Left cardiac atrium (tissue), 4 donors: ENCODE results near the gene RMI2. TPM values are rescaled to one million over a fixed set of nuclear protein-coding genes. Genes with fewer than 3 reads are reported as not detected.

Experiments
- ATAC-seq, 2 donors: fragments of 200-7000 bp; cut with Tn5 transposase; one replicate each; pipeline ENCODE4 v1.9.1; 2020; ENCODE audit warnings: mild to moderate bottlenecking in 2 of 2, moderate library complexity in 2 of 2
- DNase-seq: peaks from one replicate; pipeline ENCODE4 v3.0.0-alpha.2; 2020
- intact Hi-C, 2 donors: fragments of 100-400 bp; cut with DNase I; formaldehyde crosslinking; loops; one replicate each; pipeline versions ENCODE4 v1.14.1 to v1.15.1; 2022 to 2023
- total RNA-seq, 2 donors: library from RNA; stranded (reverse); fragmentation: NEBNext Ultra II Directional; extraction: Animal tissue kit (Norgen Biotek cat#: 25700); gene quantifications; one replicate each; pipeline ENCODE4 v1.2.1, GENCODE V29; 2021
- donor health status: DM: no; HTN: yes; CAD: no.
- donor health status: DM: no; HTN: yes; CAD: no; lungs with severe emphysema.
- donor health status: DM: yes; HTN: yes; CAD: no.
- donor health status: Dilated cardiomyopathy.

Gene RMI2
- total RNA-seq, 2 donors from 2014 or later = 0.60 to 2.4 TPM

DNA sequence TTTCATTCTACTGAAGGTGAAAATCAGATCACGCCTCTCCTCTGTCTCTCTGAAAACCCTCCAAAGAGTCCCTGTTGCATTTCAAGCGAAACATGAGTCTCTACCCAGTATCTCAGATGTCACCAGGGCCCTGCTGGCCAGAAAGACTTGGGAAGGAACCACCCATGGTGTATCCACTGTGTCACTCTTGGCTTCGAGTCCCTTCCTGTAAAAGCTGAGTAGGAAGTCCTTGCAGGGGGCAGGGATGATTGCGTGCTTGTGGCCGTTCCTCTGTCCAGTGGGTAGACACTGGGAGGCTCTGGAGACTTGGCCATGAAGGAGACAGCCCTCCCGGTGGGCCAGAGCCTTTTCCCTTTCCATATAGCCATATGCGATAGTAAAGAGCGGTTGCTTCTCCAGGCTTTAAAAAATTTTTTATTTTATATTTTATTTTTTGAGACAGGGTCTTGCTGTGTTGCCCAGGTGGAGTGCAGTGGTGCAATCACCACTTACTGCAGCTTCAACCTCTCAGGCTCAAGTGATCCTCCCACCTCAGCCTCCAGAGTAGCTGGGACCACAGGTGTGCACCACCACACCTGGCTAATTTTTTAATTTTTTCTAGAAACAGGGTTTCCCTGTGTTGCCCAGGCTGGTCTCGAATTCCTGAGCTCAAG lies 19.0 kb upstream of the RMI2 start:
- intact Hi-C loops = no loop called here
- ATAC-seq (no peak), DNase-seq (no peak)

DNA sequence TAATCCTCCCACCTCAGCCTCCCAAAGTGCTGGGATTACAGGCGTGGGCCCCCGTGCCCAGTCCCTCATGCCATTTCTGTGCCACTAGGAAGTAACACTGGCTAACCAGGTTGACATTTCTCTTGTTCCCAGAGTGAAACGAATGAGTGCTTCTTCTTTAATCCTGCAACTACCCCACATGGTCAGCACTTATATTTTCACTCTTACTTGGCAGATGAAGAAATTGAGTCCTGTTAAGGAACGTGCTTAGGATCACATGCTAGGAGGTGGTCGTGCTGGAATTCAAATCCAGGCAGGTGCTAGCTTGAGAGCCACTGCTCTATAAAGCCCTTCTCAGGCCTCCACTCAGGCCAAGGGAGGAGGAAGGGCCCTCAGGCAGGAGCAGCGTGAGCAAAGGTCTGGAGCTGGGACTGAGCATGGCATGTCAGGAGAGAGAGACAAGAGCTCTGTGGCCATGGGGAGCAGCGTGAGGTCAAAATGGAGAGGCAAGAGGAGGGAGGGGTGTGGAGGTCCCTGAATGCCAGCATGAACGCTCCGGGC lies 18.5 kb upstream of the RMI2 start:
- no peak for DNase-seq
- intact Hi-C loops = no loop called here
- ATAC-seq = no peak

DNA sequence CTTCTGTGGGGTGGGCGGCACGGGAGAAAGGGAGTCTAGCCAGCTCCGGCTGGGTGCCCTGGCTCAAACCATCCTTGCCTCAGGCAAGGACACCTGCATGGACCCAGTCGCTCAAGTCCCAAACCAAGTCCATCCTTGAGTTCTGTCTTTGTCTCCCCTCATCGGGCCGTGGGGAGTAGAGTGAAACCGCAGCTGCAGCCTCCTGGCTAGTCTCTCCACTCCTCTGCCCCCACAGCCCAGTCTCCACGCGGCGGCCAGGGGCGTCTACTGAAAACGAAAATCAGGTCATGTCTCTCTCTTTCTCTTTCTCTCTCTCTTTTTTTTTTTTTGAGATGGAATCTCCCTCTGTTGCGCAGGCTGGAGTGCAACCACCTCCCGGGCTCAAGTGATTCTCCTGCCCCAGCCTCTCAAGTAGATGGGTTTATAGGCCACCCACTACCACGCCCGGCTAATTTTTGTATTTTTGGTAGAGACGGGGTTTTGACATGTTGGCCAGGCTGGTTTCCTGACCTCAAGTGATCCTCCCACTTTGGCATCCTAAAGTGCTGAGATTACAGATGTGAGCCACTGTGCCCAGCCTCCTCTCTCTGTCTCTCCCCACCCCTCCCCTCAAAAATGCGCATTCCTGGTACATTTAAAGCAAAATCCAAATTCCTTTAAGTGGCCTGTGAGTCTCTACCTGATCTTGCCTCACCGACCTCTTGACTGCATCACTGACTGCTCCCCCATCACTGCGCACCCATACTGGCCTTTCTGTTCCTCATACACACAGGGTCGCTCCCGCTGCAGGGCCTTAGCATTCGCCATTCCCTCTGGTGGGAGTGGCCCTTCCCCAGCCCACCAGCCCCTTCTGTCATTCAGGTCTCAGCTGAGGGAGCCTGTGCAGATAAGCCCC lies 17.7 kb upstream of the RMI2 start:
- peak in 1 of 2 donors; percentile 60 for ATAC-seq
- intact Hi-C loops = no loop called here
- no peak for DNase-seq

DNA sequence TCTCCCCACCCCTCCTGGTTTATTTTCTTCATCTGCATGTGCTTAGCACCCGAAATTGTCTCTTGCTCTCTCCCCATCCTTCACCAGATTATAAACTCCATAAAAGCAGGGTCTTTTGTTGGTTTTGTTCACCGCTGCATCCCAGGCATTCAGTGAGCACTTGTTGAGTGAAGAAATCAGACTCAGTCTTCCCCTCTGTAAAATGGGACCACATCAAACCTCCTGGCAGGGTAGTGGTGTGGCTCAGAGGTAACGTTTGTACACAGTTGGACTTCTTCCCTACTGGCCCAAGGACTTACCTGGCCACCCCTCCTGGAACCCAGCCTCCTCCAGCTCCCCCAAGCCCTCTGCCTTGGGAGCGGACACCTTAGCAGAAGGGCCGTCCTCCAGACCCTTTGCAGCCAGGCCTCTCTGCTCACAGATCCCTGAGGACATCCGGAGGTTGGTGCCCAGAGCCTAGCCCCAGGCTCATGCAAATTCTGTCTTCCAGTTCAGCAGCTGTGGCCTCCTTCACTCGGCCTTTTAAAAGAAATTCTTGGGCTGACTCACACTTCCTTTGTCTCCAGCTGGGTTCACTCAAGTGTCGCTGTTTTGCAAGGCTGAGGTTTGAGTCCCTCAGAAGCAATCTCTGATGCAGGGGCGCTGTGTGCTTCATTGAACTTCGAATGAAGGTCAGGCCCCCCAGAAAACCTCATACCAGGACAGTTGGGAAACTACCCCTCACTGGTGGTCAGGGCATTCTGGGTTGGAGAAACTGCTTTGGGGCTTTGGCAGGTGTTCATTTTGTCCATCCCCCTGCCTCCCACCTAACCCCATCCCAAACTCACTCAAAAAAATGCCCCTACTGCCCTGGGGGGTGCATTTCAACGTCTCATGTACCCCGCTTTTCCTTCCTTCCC lies 16.8 kb upstream of the RMI2 start:
- intact Hi-C loops = no loop called here
- ATAC-seq (peak; percentile 89), DNase-seq (peak; percentile 81)

DNA sequence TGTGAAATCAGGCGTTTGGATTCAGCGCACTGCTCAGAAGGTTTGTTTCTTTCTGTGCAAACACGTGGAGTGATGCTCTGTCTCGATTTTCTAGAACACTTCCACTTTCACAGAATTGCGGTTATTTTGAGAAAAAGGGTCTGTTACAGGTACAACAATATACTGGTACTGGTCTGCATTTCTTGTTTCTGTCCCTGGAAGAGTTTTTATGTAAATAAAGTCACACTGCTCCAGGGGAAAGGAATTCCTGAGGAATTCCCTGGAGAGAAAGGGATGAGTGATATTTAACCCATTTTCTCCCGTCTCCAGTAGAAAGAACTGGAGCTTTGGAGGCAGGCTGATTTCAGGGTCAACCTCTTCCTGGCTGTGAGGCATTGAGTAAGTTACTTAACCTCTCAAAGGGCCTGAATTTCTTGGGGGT lies 16.2 kb upstream of the RMI2 start:
- intact Hi-C loops = no loop called here
- DNase-seq = no peak

DNA sequence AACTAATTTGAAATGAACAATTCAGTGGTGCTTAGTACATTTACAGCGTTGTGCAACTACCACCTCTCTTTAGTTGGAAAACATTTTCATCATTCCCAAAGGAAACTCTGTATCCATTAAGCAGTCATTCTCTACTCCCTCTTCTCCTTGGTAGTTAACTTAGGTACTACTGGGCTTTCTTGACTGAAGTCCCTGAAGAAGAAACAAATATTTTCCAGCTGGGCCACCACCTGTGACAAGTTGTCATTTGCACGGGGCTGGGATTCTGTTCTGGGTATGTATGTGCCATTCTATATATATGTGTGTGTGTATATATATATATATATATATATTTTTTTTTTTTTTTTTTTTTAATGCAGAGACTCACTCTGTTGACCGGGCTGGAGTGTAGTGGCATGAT lies 15.4 kb upstream of the RMI2 start:
- ATAC-seq (no peak), DNase-seq (no peak)
- intact Hi-C loops = no loop called here

More for the DNA sequence above, 16.2 kb upstream of the RMI2 start:
- no peak for ATAC-seq

DNA sequence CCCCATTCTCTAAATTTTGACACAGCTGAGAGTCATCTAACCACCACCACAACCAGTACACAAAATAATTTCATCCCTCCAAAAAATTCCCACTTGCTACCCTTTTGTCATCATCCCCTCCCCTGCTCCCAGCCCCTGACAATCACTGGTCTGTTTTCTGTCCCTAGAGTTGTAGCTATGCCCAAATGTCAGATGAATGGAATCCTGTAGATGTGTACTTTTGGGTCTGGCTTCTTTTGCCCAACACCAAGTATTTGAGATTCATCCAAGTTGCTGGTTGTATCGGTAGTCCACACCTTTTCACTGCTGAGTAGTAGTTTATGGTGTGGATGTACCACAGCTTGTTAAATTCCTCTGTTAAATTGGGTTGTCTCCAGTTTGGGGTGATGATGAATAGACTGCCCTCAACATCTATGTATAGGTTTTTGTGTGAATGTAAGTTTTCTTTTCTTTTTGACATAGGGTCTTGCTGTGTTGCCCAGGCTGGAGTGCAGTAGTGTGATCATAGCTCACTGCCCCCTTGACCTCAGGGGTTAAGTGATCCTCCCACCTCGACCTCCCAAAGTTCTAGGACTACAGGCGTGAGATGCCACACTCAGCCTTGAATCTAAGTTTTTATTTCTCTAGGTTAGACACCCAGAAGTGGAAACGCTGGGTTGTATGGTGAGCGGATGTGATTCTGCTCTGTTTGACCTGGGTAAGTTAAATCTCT lies 14.6 kb upstream of the RMI2 start:
- intact Hi-C loops = no loop called here
- DNase-seq = no peak
- no peak for ATAC-seq

DNA sequence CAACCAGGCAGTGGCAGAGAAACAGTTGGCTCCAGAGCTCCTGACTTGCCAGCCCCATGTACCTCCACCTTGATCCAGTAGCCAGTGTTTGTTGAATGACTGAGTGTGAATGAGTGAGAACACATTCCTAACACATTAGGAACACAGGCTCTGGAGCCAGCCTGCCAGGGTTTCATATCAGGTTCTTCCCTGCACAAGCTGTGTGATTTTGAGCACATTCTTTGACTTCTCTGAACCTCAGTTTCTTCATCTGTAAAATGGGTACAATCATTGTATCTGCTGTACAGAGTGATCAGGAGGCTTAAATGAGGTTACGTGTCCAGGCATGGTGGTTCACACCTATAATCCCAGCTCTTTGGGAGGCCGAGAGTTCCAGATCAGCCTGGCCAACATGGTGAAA lies 13.3 kb upstream of the RMI2 start:
- intact Hi-C loops = no loop called here
- no peak for ATAC-seq
- DNase-seq = no peak

DNA sequence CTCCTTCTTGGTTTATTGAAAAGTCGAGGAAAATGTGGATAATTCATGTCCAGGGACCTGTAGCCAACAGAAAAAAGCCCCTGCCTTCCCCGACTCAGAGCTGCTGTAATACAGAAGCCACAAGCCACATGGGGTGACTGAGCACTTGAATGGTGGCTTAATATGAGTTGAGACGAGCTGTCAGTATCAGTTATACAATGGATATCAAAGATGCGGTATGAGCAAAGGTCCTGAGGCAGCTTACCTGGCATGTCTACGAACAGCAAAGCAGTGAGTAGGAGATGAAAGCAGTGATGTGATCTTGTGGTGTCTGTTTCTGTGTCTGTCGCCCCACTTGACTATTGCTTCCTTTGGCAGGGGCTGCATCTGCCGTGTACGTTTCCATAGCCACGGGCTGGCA lies 12.2 kb upstream of the RMI2 start:
- DNase-seq (no peak), ATAC-seq (no peak)
- intact Hi-C loops = no loop called here

DNA sequence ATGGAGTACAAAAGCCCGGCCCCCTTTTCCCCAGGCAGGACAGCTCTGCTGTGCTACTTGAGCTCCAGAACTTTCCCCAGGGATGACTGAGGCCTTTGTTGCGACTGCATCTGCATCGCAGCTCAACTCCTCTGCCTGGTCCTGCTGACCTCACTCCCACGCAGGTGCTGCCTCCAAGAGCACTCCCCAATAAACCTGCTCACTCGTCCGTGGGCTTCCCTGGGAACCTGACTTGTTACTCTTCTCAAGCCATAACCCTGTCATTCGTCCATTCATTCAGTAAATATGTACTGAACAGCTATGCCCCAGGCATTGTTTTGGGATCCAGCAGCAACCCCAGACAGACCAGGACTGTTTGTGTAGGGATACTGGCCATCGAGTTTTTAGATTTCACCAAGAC lies 11.6 kb upstream of the RMI2 start:
- ATAC-seq (no peak), DNase-seq (no peak)
- intact Hi-C loops = no loop called here

DNA sequence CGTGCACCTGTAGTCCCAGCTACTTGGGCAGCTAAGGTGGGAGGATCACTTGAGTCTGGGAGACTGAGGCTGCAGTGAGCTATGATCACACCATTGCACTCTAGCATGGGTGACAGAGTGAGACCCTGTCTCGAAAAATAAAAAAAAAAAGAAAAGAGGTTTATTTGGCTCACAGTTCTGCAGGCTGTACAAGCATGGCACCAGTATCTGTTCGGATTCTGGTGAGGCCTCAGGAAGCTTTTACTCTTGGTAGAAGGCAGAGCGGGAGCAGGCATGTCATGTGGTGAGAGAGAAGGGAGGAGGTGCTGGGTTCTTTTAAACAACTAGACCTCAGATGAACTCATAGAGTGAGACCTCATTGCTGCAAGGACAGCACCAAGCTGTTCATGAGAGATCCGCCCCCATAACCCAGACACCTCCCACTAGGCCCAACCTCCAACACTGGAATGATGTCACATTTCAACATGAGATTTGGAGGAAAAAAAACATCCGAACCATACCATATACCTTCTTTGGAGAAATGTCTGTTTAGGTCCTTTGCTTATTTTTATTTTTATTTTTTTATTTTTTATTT lies 10.3 kb upstream of the RMI2 start:
- DNase-seq (no peak), ATAC-seq (no peak)
- intact Hi-C loops = no loop called here

DNA sequence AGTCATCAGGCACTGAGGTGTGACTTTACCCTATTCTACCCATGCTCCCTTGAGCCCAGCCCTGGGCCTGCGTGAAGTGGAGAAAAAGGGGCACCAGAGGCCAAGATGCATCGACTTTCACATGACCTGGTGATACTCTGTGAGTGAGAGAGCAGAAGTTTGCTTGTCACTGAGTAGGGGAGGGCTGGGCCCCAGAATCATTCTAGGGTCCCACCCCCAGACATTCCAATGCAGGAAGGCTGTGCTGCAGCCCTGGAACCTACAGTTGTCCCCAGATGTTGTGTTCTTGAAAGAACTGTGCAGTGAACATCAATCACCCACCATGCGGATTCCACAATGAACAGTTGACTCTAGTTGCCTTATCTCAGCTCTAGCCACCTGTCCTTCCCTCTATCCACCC lies 6.2 kb upstream of the RMI2 start:
- ATAC-seq (no peak), DNase-seq (no peak)
- intact Hi-C loops = no loop called here

DNA sequence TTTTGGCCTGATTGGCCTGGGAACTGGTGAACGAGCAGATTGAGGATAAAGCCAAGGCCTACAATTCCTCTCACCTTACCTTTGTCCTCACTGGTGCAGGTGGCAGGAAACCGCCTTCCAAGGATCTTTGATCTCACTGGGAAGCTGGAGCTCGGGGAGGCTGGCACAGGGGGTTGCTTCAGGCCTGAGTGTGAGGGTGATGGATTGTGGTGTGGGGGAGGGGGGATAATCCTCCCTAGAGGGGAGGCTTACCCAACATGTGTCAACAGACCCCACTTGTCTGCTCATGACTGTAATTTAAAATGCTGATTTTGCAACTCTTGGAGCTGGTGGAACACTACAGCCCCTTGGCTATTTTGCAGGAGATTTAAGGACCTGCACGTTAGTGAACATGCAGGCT lies 4.5 kb upstream of the RMI2 start:
- ATAC-seq (no peak), DNase-seq (no peak)
- intact Hi-C loops = no loop called here

DNA sequence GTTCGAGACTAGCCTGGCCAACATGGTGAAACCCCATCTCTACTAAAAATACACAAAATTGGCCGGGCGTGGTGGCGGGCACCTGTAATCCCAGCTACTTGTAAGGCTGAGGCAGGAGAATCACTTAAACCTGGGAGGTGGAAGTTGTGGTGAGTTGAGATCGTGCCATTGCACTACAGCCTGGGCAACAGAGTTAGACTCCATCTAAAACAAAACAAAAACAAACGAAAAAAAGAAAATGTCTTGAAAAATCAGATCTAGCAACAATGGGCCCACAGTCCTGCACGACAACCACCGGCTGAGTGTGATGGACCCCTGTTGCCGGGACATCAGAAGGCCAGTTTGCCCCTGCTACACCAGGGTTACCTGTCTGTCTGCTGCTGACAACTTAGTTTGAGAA lies 3.9 kb upstream of the RMI2 start:
- intact Hi-C loops = no loop called here
- ATAC-seq = no peak
- no peak for DNase-seq

DNA sequence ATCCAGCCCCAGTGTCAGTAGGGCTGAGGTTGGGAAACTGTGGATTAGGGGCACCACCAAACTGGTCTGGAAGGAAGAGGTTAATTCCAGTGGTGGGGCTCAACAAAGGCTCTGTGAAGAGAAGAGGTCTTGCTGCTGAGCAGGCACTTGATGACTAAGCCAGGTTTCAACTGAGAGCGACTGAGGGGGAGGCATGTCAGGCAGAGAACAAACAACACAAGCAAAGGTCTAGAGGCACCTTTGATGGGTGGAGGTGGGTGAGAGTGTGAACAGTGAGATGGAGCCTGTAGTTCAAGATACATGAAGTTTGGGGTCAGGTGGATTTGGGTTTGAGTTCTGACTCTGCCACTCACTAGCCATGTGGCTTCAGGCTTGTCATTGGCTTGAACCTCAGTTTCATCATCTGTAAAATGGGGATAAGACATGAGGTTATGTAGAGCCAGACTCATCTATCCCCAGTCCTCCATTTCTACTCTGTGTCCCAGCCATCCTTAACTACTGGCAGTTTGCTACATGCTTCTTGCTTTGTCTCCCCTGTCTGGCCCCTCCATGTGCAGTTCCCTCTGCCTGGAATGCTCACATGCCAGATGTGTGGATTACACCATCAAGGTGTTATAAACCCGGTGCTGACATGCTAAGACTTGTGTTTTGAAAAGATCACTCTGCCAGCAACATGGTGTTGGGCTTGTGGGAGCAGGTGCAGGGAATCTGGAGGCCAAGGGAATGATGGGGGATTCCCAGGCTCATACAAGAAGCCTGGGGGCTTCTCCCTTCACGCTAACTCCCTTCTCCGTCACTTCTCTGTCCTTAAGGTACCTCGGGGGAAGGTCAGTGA lies 3.0 kb upstream of the RMI2 start:
- intact Hi-C loops = no loop called here
- DNase-seq = no peak
- ATAC-seq = no peak

DNA sequence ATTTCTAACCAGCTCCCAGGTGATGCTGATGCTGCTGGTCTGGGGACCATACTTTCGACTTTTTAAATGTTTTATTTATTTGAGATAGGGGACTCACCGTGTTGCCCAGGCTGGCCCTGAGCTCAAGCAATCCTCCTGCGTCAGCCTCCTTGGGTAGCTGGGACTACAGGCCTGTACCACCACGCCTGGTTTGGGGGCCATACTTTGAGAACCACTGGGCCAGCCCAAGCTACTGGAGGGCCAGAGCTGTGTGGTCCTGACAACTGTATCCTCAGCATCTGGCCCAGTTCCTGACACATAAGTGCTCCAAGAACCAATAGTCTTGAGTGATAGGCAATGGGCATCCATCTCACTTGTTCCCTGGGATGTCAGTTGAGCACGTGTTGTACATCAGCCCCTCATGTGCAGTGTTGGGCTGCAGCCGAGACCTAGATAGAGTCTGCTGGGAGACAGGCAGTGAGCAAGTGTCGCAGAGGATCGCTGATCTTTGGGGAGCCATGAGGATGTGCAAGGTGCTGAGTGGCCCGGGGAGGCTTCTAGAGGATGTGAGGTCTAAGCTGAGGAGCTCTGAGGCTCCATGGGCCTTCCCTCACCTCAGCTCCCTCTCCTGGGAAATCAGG lies 1.6 kb downstream of the RMI2 start:
- ATAC-seq (no peak), DNase-seq (no peak)
- intact Hi-C loops = no loop called here

DNA sequence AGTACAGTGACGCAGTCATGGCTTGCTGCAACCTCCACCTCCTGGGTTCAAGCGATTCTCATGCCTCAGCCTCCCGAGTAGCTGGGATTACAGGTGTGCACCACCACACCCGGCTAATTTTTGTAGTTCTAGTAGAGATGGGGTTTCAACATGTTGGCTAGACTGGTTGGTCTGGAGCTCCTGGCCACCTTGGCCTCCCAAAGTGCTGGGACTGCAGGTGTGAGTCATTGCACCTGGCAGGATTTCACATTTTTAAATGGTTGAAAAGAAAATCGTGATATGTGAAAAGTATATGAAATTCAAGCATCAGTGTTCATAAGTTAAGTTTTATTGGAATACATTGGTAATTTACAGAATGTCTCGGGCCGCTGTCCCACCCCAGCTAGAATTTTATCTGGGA lies 2.6 kb downstream of the RMI2 start:
- DNase-seq = no peak
- intact Hi-C loops = no loop called here
- no peak for ATAC-seq
